ENCODE data around the gene PRR7.

Gene PRR7

DNA sequence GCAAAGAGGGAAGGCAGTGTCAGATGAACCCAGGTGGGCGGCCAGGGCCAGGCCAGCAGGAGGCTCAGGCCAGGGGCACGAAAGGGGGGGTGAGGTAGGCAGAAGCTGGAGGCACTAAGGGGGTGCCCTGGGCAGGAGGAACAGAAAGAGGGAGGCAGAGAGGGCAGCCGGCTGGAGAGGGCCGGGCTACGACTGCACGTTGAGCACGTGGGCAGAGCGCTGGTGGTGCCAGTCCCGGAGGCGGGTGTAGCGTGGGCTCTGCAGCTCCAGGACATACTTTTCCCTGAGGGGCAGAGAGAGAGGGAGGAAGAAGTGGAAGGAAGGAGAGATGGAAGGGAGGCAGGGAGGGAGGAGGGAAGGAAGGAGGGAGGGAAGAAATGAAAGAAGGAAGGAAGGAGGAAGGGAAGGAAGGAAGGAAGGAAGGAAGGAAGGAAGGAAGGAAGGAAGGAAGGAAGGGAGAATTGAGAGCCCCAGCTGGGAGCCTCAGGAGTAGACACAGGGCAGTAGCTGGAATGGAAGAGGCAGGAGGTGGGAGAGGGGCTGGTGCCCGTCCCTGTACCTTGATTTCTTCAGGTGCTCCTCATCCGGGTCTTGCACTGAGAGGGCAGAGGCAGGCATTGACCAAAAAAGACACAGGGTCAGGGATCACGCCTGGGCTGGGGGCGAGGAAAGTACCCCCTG is 43.8 kb downstream of the PRR7 start:
- H3K4me1 ChIP-seq, result peaks cover 58 to 83% (median 74%) of the 10 kb centered on the region in 10 experiments
- peaks cover 19 to 91% (median 60%) of the 10 kb centered on the region in 11 experiments; a peak in 21 of 22 replicates for H4K20me1 ChIP-seq
- H3K9me3 ChIP-seq (replicated peaks in 1 of 11), result no peaks in the 10 kb centered on the region
- peaks cover 53 to 82% (median 72%) of the 10 kb centered on the region in 11 experiments for H3K36me3 ChIP-seq
- no peaks in the 10 kb centered on the region for H3K27me3 ChIP-seq
- H3K27ac ChIP-seq, result peak overlapping the region in 9 of 11 experiments; percentile 1 to 82 (median 66); a peak in 16 of 22 replicates
- H3K4me3 ChIP-seq, result peak overlapping the region in 6 of 10 experiments; percentile 7 to 43 (median 32); a peak in 8 of 20 replicates
- no peak for TF ChIP-seq Cebpa-rat (IDR thresholded peaks at IDR 0.05)
- peak overlapping the region; percentile 74 to 97 (median 83) for H3K4me2 ChIP-seq
- H3K9ac ChIP-seq, result peak overlapping the region in 9 of 11 experiments; percentile 2 to 76 (median 60); a peak in 15 of 22 replicates

DNA sequence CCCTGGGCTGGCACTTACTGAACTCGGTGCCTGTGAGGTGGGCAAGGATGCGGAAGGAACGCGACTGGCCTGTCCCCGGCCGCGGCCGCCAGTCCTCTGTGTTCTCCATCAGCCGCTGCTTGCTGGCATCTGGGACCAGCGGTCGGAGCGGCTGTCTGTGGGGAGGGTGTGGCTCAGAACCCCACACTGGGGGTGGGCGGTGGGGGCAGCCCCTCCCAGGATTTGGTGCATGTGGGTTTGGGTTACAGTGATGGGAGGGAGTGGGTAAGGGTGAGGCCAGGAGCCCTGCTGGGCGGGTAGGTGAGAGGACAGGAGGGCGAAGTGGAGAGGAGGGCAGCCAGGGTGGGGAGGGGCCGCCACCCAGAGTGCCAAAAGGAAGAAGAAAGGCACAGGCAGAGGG is 44.4 kb downstream of the PRR7 start:
- H3K9me3 ChIP-seq (replicated peaks in 1 of 11), result no peaks in the 10 kb centered on the region
- H3K9ac ChIP-seq, result peak overlapping the region in 8 of 11 experiments; percentile 31 to 76 (median 62); a peak in 16 of 22 replicates
- H4K20me1 ChIP-seq, result peaks cover 24 to 91% (median 63%) of the 10 kb centered on the region in 11 experiments
- H3K4me1 ChIP-seq, result peaks cover 64 to 85% (median 77%) of the 10 kb centered on the region in 10 experiments
- peak overlapping the region in 6 of 10 experiments; percentile 7 to 43 (median 32); a peak in 7 of 20 replicates for H3K4me3 ChIP-seq
- peaks cover 48 to 82% (median 68%) of the 10 kb centered on the region in 11 experiments for H3K36me3 ChIP-seq
- peak overlapping the region in 8 of 11 experiments; percentile 49 to 82 (median 68); a peak in 16 of 22 replicates for H3K27ac ChIP-seq
- peak overlapping the region; percentile 74 to 97 (median 83) for H3K4me2 ChIP-seq
- no peaks in the 10 kb centered on the region for H3K27me3 ChIP-seq
- TF ChIP-seq Cebpa-rat (IDR thresholded peaks at IDR 0.05), result no peak

DNA sequence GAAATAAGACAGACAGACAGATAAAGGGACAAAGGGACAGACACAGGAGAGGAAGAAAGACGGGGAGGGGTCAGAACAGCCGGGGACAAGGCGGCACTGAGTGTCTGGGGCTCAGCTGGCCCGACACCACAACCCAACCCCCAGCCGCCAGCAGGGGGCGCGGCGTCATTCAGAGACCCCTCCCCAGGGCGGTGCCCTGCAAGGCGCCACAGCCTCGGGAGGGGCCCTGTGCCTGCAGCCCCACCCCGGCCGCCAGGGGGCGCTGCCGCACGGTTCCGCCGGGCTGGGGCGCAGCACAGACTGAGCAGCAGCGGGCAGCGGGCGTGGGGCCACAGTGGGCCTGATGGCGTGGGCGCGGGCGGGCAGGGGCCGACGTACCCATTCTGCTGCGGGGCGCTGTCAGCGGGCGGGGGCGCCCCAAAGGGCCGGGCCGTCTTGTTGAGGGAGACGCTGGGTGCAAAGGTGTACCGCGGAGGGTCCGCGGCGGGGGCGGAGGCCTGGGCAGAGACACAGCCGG is 44.9 kb downstream of the PRR7 start:
- Histone ChIP-seq H3K4me1 (peaks cover 69 to 90% (median 82%) of the 10 kb centered on the region in 10 experiments), H3K27ac (peak overlapping the region in 8 of 11 experiments; percentile 49 to 82 (median 68); a peak in 16 of 22 replicates), H3K4me3 (peak overlapping the region in 4 of 10 experiments; percentile 7 to 43 (median 32); a peak in 2 of 20 replicates), H3K36me3 (peaks cover 45 to 78% (median 63%) of the 10 kb centered on the region in 11 experiments), H3K9me3 (replicated peaks in 1 of 11) (no peaks in the 10 kb centered on the region), H3K4me2 (peak overlapping the region; percentile 74 to 97 (median 83); a peak in 21 of 22 replicates), H4K20me1 (peaks cover 29 to 91% (median 63%) of the 10 kb centered on the region in 11 experiments), H3K9ac (peak overlapping the region in 8 of 11 experiments; percentile 31 to 76 (median 62); a peak in 13 of 22 replicates), H3K27me3 (no peaks in the 10 kb centered on the region)
- no peak for TF ChIP-seq Cebpa-rat (IDR thresholded peaks at IDR 0.05)

DNA sequence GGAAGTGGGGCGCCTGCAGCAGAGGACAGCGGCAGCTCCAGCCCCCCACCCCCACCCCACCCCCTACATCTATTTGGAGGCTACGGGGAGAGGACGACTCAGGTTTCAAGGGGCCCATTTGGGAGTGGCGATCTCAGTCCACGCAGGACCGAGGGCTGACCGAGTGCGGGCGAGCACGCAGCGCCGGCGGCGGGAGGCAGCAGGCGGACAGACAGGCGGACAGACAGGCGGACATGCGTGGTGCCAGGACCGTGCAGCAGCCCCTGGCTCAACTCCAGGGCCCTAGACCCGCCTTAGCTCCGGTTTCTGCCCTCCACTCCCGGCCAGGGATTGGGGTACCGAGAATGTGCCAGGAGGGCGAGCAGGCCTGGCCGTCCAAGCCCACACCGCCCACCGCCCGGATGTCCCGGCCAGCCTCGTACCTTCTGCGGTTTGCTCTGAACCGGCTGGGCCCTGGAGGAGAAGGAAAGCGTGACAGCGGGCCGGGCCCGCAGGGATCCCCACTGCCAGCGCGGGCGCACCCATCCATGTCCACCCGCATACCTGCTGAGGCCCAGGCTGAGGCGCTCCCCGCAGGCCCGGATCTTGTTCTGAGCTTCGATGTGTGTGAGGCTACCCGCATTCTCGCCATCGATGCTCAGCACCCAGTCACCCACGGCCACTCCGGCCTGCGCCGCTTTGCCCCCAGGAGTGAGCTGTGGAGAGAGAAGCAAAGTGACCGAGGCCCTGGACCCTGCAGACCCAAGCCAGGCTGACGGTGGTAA is 45.6 kb downstream of the PRR7 start:
- Histone ChIP-seq H3K36me3 (peaks cover 40 to 71% (median 57%) of the 10 kb centered on the region in 11 experiments), H3K9ac (peak overlapping the region in 8 of 11 experiments; percentile 86 to 91 (median 90); a peak in 10 of 22 replicates), H3K27ac (peak overlapping the region in 9 of 11 experiments; percentile 84 to 93 (median 90); a peak in 17 of 22 replicates), H4K20me1 (peaks cover 31 to 86% (median 60%) of the 10 kb centered on the region in 11 experiments), H3K4me2 (peak overlapping the region in 10 of 11 experiments; percentile 35 to 100 (median 100); a peak in 15 of 22 replicates), H3K4me3 (no peak overlapping the region), H3K9me3 (replicated peaks in 1 of 11) (no peaks in the 10 kb centered on the region), H3K27me3 (no peaks in the 10 kb centered on the region), H3K4me1 (peaks cover 71 to 90% (median 84%) of the 10 kb centered on the region in 10 experiments)
- TF ChIP-seq Cebpa-rat (IDR thresholded peaks at IDR 0.05), result no peak

DNA sequence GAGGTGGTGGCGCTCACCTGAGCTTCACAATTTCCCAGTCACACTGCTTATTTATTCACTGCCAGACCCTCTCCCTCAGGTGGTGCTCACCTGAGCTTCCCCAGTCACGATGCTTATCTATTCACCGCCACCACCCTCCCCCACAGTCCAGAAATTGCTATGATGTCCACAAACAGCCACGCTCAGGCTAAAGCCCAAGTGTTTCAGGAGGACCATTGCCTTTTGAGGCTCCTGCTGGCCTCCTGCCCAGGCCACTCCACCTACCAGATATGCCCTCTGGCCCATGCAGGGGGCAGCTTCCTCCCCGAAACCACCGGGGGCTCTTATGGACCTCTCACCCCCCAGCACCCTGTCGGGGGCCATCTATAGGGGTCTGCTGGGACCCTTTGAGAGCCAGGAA is 46.2 kb downstream of the PRR7 start:
- Histone ChIP-seq H3K4me2 (peak overlapping the region; percentile 97 to 100 (median 100); a peak in 20 of 22 replicates), H4K20me1 (peaks cover 31 to 82% (median 54%) of the 10 kb centered on the region in 11 experiments), H3K27me3 (no peaks in the 10 kb centered on the region), H3K9ac (peak overlapping the region in 9 of 11 experiments; percentile 84 to 91 (median 89); a peak in 15 of 22 replicates), H3K9me3 (replicated peaks in 1 of 11) (no peaks in the 10 kb centered on the region), H3K36me3 (peaks cover 33 to 65% (median 50%) of the 10 kb centered on the region in 11 experiments), H3K4me1 (peaks cover 71 to 89% (median 86%) of the 10 kb centered on the region in 10 experiments), H3K4me3 (no peak overlapping the region), H3K27ac (peak overlapping the region in 10 of 11 experiments; percentile 70 to 93 (median 88); a peak in 18 of 22 replicates)
- TF ChIP-seq Cebpa-rat (IDR thresholded peaks at IDR 0.05), result no peak

DNA sequence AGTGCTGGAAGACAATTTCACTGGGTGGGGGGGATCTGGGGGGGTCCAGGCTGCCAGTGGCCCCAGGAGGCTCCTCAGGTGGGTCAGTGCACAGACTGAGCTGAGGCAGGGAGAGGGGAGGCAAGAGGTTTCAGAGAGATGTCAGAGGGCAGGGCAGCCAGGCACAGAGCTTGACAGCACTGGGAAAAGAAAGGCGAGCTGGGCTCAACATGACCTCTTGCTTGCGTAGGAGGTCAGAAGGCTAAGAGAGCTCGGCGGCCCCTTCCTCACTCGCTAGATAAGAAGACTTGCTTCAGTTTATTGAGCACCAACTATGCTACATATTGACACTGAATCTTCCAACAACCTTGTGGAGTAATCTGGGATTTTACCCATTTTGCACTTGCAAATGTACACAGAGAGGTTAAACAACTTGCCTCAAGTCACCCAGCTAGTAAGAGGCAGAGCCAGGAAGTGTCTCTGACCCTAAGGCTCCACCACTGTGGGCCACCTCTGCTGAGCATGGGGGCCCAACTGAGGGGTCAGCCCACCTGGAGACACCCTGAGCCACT is 47.3 kb downstream of the PRR7 start:
- no peak for TF ChIP-seq Cebpa-rat (IDR thresholded peaks at IDR 0.05)
- Histone ChIP-seq H3K4me3 (peak overlapping the region in 2 of 10 experiments; percentile 88 to 89; a peak in 6 of 20 replicates), H3K27me3 (peaks cover 0 to 9% (median 0%) of the 10 kb centered on the region in 11 experiments; a peak in 4 of 22 replicates), H3K27ac (peak overlapping the region in 10 of 11 experiments; percentile 70 to 93 (median 88); a peak in 20 of 22 replicates), H4K20me1 (peaks cover 24 to 76% (median 46%) of the 10 kb centered on the region in 11 experiments; a peak in 21 of 22 replicates), H3K4me2 (peak overlapping the region; percentile 97 to 100 (median 100)), H3K9ac (peak overlapping the region in 10 of 11 experiments; percentile 79 to 91 (median 88); a peak in 18 of 22 replicates), H3K9me3 (replicated peaks in 1 of 11) (no peaks in the 10 kb centered on the region), H3K4me1 (peaks cover 81 to 90% (median 87%) of the 10 kb centered on the region in 10 experiments), H3K36me3 (peaks cover 25 to 54% (median 40%) of the 10 kb centered on the region in 11 experiments; a peak in 21 of 22 replicates)

DNA sequence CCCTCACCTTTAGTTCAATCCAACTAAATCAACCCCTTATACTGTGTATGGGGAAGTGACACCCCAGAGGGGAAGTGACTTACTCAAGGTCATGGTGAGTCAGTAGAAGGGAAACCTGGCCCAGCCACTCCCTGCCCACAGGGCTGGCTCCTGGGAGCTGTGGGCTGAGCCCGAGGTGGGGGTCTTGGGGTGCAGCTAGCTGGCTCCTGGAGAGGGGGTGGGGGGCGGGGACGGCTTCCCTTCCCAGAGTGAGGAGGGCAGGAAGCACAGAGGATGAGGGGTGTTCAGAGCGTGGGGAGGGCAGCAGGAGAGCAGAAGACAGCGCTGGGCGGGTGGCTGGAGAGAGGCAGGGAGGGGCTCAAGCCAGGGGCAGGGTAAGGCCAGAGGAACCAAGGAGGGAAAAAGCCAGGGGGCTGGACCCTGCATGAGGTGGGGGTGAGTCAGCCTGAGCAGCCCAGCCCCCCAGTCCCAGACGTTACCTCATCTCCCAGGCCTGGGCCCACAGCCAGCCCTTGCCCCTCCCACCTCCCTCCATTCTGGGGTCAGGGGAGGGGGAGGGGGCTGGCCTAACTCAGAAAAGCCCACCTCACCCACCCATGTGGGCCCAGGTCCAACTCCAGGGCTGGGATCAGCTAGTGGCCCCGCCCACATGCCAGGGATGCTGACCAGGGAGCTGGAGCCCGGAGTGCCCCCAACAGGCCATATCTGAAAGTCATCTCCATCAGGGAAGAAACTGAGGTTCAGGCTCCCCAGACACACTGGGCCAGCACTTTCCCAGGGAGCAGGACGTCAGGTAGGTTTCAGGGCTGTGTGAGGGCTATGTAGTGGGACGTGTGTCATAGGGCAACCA is 48.0 kb downstream of the PRR7 start:
- peaks cover 0 to 16% (median 0%) of the 10 kb centered on the region in 11 experiments; a peak in 4 of 22 replicates for H3K27me3 ChIP-seq
- peak overlapping the region; percentile 97 to 100 (median 100) for H3K4me2 ChIP-seq
- peaks cover 80 to 90% (median 87%) of the 10 kb centered on the region in 10 experiments for H3K4me1 ChIP-seq
- H3K27ac ChIP-seq, result peak overlapping the region in 10 of 11 experiments; percentile 70 to 93 (median 88); a peak in 21 of 22 replicates
- H4K20me1 ChIP-seq, result peaks cover 17 to 69% (median 40%) of the 10 kb centered on the region in 11 experiments; a peak in 21 of 22 replicates
- H3K9me3 ChIP-seq (replicated peaks in 1 of 11), result no peaks in the 10 kb centered on the region
- H3K9ac ChIP-seq, result peak overlapping the region; percentile 79 to 91 (median 88); a peak in 21 of 22 replicates
- TF ChIP-seq Cebpa-rat (IDR thresholded peaks at IDR 0.05), result no peak
- peak overlapping the region in 9 of 10 experiments; percentile 79 to 89 (median 83); a peak in 17 of 20 replicates for H3K4me3 ChIP-seq
- H3K36me3 ChIP-seq, result peaks cover 21 to 47% (median 34%) of the 10 kb centered on the region in 11 experiments; a peak in 21 of 22 replicates
